GM21381 (cell line): ENCODE measurements around the gene CACNA1I.

Source experiments
- ATAC-seq: cut with Tn5 transposase; IDR thresholded peaks from one replicate; pipeline ENCODE4 v1.9.1; 2021; ENCODE audit warnings: mild to moderate bottlenecking, moderate library complexity; ENCODE audit not compliant: unreplicated experiment

CACNA1I gene

GRCh38 chr22:39713799-39714290, 143.3 kb downstream of the CACNA1I start:
- no peak for ATAC-seq

DNA sequence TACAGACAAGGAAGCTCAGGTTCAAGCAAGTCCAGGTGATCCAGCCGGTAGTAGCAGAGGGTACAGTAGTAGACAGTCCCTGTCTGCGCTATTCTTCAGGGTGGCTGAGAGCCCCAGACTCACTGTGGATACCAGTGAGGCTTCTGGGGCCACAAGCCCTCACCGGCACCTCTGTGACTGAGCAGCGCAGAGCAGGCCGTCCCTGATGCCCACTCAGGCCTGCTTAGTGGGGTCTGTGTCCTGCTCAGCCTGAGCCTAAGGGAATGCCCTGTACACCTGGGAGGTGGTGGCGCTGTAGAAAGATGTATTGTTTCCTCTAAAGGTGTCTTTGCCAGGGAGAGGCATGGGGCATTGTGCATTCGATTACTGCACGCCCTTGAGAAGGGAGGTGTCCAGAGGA, 143.8 kb downstream of the CACNA1I start:
- ATAC-seq: no peak

GRCh38 chr22:39715778-39716495, 145.4 kb downstream of the CACNA1I start:
- ATAC-seq: no peak

GRCh38 chr22:39716534-39716933, 146.0 kb downstream of the CACNA1I start:
- no peak for ATAC-seq

DNA sequence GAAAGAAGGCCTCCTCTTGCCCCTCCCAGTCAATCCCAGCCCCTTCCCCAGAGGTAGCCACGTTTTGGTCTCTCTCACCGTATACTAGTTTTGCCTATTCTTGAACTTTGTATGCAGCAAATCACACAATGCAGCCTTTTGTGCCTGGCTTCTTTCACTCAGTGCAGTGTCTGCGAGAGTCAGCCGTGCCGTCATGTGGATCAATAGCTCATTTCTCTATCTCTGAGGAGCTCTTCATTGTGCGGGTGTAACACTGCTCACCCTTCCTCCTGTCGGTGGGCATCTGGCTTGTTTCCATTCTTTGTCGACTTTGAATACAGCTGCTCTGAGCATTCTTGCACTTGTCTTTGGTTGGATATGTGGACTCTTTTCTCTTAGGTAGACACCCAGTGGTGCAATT, 146.5 kb downstream of the CACNA1I start:
- no peak for ATAC-seq

GRCh38 chr22:39718206-39718605, 147.7 kb downstream of the CACNA1I start:
- no peak for ATAC-seq

- no peak for ATAC-seq
Observed at GRCh38 chr22:39718921-39719475, 148.4 kb downstream of the CACNA1I start.

- no peak for ATAC-seq
Observed at GRCh38 chr22:39719559-39720450, 149.3 kb downstream of the CACNA1I start.

GRCh38 chr22:39721206-39722031, 150.9 kb downstream of the CACNA1I start:
- ATAC-seq: no peak

DNA sequence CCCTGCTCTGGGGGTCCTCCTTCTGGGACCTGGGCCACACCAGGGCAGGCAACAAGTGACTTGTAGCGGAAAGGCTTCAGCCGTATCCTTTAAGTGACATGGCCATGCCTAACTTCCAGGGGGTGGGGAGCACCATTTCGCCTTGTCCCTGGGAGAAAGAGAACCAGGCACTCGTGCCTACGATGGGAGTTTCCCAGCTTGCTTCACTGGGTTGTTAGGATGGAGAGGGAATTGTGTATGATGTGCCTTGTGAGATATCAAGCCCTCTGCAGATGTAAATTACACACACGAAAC, 151.4 kb downstream of the CACNA1I start:
- ATAC-seq: no peak

- no peak for ATAC-seq
Observed at GRCh38 chr22:39722501-39722900, 151.9 kb downstream of the CACNA1I start.

GRCh38 chr22:39723463-39723862, 152.9 kb downstream of the CACNA1I start:
- ATAC-seq: no peak

DNA sequence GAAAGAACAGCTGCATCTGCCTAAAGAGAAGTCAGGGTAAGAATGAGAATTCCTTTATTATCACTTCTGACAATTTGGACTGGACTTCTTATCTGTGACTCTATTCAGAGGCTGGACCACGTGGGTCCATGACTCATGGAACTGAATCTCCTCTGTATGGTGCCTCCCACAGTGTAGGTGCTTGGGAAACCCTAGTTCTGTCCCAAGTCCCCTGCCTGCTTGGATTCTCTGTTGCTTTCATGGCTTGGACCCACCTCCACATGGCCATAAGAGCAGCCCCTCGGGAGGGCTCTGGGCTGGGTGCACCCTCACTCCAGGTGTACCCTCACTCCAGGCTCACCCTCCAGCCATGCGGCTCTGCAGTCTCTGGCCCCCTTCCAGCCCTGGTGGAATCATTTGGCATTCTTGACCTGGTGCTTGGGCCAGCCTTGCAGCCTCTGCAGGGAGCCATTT, 153.4 kb downstream of the CACNA1I start:
- ATAC-seq: no peak

- no peak for ATAC-seq
Observed at GRCh38 chr22:39724390-39724789, 153.8 kb downstream of the CACNA1I start.

- ATAC-seq: no peak
Observed at GRCh38 chr22:39724857-39725256, 154.3 kb downstream of the CACNA1I start.

GRCh38 chr22:39725351-39726035, 154.9 kb downstream of the CACNA1I start:
- ATAC-seq: no peak

GRCh38 chr22:39727541-39727940, 157.0 kb downstream of the CACNA1I start:
- no peak for ATAC-seq

- no peak for ATAC-seq
Observed at GRCh38 chr22:39728236-39728860, 157.8 kb downstream of the CACNA1I start.

DNA sequence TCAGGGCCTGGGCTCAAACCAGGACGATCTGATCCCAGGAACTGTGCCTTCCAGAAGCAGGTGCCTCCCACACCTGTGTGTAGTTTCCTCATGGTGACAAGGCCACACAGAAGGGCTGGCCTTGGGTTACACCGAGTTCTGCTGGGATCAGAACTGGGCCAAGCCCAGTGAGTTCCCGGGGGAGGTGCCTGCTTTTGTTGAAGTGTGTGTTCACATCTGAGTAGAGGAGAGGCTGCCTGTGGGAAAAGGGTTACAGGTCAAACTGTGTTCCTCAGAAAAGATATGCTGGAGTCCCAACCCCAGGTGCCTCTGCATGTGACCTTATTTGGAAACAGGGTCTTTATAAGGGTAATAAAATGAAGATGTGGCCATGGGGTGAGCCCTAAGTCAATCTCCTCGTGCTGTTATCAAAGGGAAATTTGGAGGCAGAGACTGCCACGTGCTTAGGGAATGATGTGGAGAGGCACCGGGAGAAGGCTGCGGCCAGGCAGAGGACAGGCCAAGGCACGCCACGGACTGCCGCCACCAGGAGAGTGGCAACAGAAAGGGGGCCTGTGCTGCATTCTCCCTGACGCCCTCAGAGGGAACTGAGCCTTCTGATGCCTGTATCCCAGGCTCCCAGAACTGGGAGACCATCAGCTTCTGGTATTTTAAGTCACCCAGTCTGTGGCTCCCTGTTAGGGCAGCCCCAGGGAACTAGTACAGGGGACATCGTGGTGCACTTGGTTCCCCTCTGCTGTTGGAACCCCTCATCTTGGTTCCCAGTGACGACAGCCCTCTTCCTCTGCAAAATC, 158.8 kb downstream of the CACNA1I start:
- ATAC-seq: no peak
